ENCODE data around the gene DNTTIP2. TPM values are rescaled to one million over a fixed set of nuclear protein-coding genes. Genes with fewer than 3 reads are reported as not detected.

The DNTTIP2 gene
- polyA plus RNA-seq, 1 of the 3 experiments (the other 2 are of a cell fraction), result 9.6 TPM

GRCh38 chr1:93829061-93829460 lies 49.9 kb downstream of the DNTTIP2 start:
- Histone ChIP-seq H4K20me1 (ENCODE audit: insufficient read depth) (no peaks in the 10 kb centered on the region), H3K4me2 (no peak overlapping the region)
- WGBS (ENCODE audit: low lambda C conversion rate), result 100% methylated on average over 4 of the region's 4 CpGs

More at GRCh38 chr1:93829061-93829460, 49.9 kb downstream of the DNTTIP2 start:
- ChIA-PET CTCF (interaction anchor here (0.7 to 8.8 kb wide), 5 partner anchors 12 to 511 kb away, joined by 3 to 69 read pairs (median 19); no protein-coding TSS in a partner anchor), POLR2A (no interaction called here)
- Histone ChIP-seq H2AFZ (ENCODE audit: low read depth) (no peak overlapping the region), H3K4me1 (ENCODE audit: control insufficient read depth in 1 of 2, insufficient read depth in 2 of 2, low read depth in 1 of 2, low read length in 1 of 2) (peaks cover 7 to 50% of the 10 kb centered on the region in 2 experiments; a peak in 3 of 4 replicates), H3K27ac (ENCODE audit: low read depth in 2 of 2, low read length in 1 of 2) (peak overlapping the region in 1 of 2 experiments; percentile 44; a peak in 2 of 4 replicates), H3F3A (replicated peaks; ENCODE audit: insufficient read depth) (no peaks in the 10 kb centered on the region), H3K9ac (no peak overlapping the region), H3K9me2 (no peaks in the 10 kb centered on the region), H3K4me3 (ENCODE audit: low read depth in 2 of 2, low read length in 1 of 2) (no peak overlapping the region), H3K79me2 (ENCODE audit: insufficient read depth) (no peaks in the 10 kb centered on the region), H3K36me3 (replicated peaks in 1 of 2; ENCODE audit: control insufficient read depth in 1 of 2, insufficient read depth in 2 of 2, low read length in 1 of 2) (peaks cover 0 to 9% of the 10 kb centered on the region in 2 experiments), H3K27me3 (ENCODE audit: insufficient read depth) (no peaks in the 10 kb centered on the region), H3K9me3 (peaks cover 13% of the 10 kb centered on the region; the same call in 1 of the 2 replicates)
- DNase-seq, result no peak
- no peak for TF ChIP-seq CHD2 (IDR thresholded peaks at IDR 0.05; ENCODE audit: low read length, partially characterized antibody)
- no peak for TF ChIP-seq FOXM1 (IDR thresholded peaks at IDR 0.05; ENCODE audit: low read depth)
- TF ChIP-seq TCF12 (IDR thresholded peaks at IDR 0.05), result no peak
- no peak for TF ChIP-seq TEAD4 (IDR thresholded peaks at IDR 0.05; ENCODE audit: borderline replicate concordance, insufficient read depth)
- TF ChIP-seq FOXJ3 (CRISPR knock-in tag; IDR thresholded peaks at IDR 0.05), result no peak
- TF ChIP-seq RFX5 (IDR thresholded peaks at IDR 0.05; ENCODE audit: low read length), result no peak
- TF ChIP-seq JUND (IDR thresholded peaks at IDR 0.05), result no peak
- TF ChIP-seq NRF1 (IDR thresholded peaks at IDR 0.05; ENCODE audit: low read depth, low read length), result no peak
- TF ChIP-seq ELF1 (IDR thresholded peaks at IDR 0.05), result no peak
- TF ChIP-seq NFIC (IDR thresholded peaks at IDR 0.05; ENCODE audit: borderline replicate concordance), result no peak
- TF ChIP-seq RCOR1 (IDR thresholded peaks at IDR 0.05; ENCODE audit: low read length), result no peak
- TF ChIP-seq IRF3 (IDR thresholded peaks at IDR 0.05; ENCODE audit: low read depth, low read length), result no peak
- no peak for TF ChIP-seq CTCF (IDR thresholded peaks at IDR 0.05)
- TF ChIP-seq ZBTB33 (IDR thresholded peaks at IDR 0.05; ENCODE audit: borderline replicate concordance, low read depth), result no peak
- TF ChIP-seq MEF2A (IDR thresholded peaks at IDR 0.05; ENCODE audit: borderline replicate concordance, low read depth), result no peak
- TF ChIP-seq USF1 (IDR thresholded peaks at IDR 0.05; ENCODE audit: borderline replicate concordance, low read depth), result no peak

Data from SK-N-SH (cell line).